ENCODE data around the gene CHRNA4.

CHRNA4 gene

DNA sequence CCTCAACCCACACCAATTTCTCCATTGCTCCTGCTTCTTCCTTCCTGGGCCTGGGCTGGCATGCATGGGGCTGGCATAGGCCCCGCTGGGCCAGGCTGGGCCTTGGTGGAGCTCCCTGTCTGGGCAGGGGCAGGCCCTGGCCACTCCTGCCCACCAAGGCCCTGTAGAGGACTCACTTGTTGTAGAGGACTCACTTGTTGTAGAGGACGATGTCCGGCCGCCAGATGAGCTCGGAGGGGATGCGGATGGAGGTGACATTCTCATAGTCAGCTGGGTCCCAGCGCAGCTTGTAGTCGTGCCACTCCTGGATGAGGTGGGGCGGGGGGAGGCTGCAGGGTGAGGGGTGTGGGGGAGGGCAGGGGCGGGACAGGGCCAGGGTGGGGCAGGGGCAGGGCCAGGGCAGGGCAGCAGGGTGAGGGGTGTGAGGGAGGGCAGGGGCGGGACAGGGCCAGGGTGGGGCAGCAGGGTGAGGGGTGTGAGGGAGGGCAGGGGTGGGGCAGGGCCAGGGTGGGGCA, 5.3 kb downstream of the CHRNA4 start:
- Histone ChIP-seq H3K9me3 (ENCODE audit: insufficient read depth, low read depth, low read length) (no peaks in the 10 kb centered on the region; the same call in 1 of the 2 replicates), H3K9me2 (replicated peaks; ENCODE audit: low read depth, low read length) (no peaks in the 10 kb centered on the region), H3K4me3 (ENCODE audit: low read length, poor library complexity, severe bottlenecking) (no peak overlapping the region), H3K4me1 (ENCODE audit: insufficient read depth, low read length, poor library complexity, severe bottlenecking) (no peaks in the 10 kb centered on the region), H3K27me3 (ENCODE audit: insufficient read depth, low read length, poor library complexity, severe bottlenecking) (no peaks in the 10 kb centered on the region), H3K9ac (ENCODE audit: low read depth, low read length, poor library complexity, severe bottlenecking) (no peak overlapping the region), H3K4me2 (ENCODE audit: low read depth, low read length, poor library complexity, severe bottlenecking) (no peak overlapping the region), H2AFZ (ENCODE audit: low read length) (no peak overlapping the region), H3F3A (ENCODE audit: low read depth) (no peaks in the 10 kb centered on the region), H4K20me1 (ENCODE audit: insufficient read depth, low read length, poor library complexity, severe bottlenecking) (no peaks in the 10 kb centered on the region), H3K36me3 (ENCODE audit: insufficient read depth, low read length) (no peaks in the 10 kb centered on the region), H3K79me2 (ENCODE audit: insufficient read depth, low read length) (no peaks in the 10 kb centered on the region)
- TF ChIP-seq, protein P1, sequence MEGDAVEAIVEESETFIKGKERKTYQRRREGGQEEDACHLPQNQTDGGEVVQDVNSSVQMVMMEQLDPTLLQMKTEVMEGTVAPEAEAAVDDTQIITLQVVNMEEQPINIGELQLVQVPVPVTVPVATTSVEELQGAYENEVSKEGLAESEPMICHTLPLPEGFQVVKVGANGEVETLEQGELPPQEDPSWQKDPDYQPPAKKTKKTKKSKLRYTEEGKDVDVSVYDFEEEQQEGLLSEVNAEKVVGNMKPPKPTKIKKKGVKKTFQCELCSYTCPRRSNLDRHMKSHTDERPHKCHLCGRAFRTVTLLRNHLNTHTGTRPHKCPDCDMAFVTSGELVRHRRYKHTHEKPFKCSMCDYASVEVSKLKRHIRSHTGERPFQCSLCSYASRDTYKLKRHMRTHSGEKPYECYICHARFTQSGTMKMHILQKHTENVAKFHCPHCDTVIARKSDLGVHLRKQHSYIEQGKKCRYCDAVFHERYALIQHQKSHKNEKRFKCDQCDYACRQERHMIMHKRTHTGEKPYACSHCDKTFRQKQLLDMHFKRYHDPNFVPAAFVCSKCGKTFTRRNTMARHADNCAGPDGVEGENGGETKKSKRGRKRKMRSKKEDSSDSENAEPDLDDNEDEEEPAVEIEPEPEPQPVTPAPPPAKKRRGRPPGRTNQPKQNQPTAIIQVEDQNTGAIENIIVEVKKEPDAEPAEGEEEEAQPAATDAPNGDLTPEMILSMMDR (conservative IDR thresholded peaks at IDR 0.05; ENCODE audit: low read length) = no peak

DNA sequence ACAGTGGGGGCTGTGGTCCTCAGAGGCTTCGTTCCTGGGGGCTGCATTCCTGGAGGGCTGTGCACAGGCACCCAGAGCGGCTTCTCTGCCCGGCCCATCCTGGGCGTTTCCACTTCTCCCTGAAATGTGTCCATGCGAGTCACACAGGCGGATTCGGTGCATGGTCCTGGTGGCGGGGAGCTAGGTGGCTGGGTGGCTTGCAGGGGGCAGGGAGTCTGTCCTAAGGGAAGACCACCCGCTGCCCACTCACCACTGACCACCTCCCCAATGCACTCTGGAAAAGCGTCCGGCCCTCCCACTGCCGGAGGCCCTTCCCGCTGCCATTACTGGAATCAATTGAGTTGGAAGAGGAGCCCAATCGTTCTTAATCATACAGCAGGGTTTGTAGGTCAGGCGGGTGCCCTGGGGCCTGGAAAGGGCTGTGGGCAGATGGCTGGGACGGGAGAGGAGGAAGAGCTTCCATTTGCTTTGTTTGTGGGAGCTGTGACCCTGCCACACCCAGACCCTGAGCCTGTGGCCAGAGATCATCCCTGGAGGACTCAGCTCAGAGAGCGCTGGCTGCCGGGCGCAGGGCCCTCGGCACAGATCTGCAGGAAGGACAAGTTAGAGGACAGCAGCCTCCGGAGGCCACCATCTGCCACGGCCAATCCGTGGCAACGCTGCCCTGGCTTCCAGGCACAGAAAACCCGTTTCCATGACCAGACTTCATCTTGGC, 6.4 kb downstream of the CHRNA4 start:
- Histone ChIP-seq H4K20me1 (ENCODE audit: insufficient read depth, low read length, poor library complexity, severe bottlenecking) (no peaks in the 10 kb centered on the region), H3K9me3 (ENCODE audit: insufficient read depth, low read depth, low read length) (no peaks in the 10 kb centered on the region; the same call in 1 of the 2 replicates), H3K4me1 (ENCODE audit: insufficient read depth, low read length, poor library complexity, severe bottlenecking) (no peaks in the 10 kb centered on the region), H3K79me2 (ENCODE audit: insufficient read depth, low read length) (no peaks in the 10 kb centered on the region), H2AFZ (ENCODE audit: low read length) (no peak overlapping the region), H3F3A (ENCODE audit: low read depth) (no peaks in the 10 kb centered on the region), H3K9ac (ENCODE audit: low read depth, low read length, poor library complexity, severe bottlenecking) (no peak overlapping the region), H3K9me2 (replicated peaks; ENCODE audit: low read depth, low read length) (no peaks in the 10 kb centered on the region), H3K36me3 (ENCODE audit: insufficient read depth, low read length) (no peaks in the 10 kb centered on the region), H3K27me3 (ENCODE audit: insufficient read depth, low read length, poor library complexity, severe bottlenecking) (no peaks in the 10 kb centered on the region), H3K4me2 (ENCODE audit: low read depth, low read length, poor library complexity, severe bottlenecking) (no peak overlapping the region), H3K4me3 (ENCODE audit: low read length, poor library complexity, severe bottlenecking) (no peak overlapping the region)
- TF ChIP-seq, protein P1 (conservative IDR thresholded peaks at IDR 0.05; ENCODE audit: low read length) = no peak
- no peak for TF ChIP-seq EZH2phosphoT487 (IDR thresholded peaks at IDR 0.05; ENCODE audit: borderline replicate concordance)

DNA sequence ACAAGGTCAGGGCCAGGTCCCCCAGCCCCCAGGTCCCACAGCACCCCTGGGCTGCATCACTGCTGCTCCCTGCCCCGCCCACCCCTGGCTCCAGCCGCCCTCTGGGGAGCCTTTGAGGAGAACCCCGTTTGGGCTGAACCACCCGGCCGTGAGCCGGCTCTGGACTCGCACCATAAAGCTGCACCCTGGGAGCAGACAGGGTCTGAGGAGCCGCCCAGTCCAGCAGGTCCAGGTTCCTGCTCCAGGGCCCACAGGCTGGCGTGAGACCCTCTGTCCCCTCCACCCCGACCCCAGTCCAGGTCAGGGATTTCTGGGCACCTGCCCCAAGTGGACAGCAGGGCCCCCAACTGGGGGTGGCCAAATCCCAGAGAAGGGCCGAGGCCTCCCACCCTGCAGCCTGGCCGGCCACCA, 8.3 kb downstream of the CHRNA4 start:
- no peak overlapping the region for H3K4me2 ChIP-seq (ENCODE audit: low read depth, low read length, poor library complexity, severe bottlenecking)
- no peaks in the 10 kb centered on the region for H3K9me2 ChIP-seq (replicated peaks; ENCODE audit: low read depth, low read length)
- H3K36me3 ChIP-seq (ENCODE audit: insufficient read depth, low read length) = no peaks in the 10 kb centered on the region
- H3F3A ChIP-seq (ENCODE audit: low read depth) = no peaks in the 10 kb centered on the region
- TF ChIP-seq, protein P1 (conservative IDR thresholded peaks at IDR 0.05; ENCODE audit: low read length) = no peak
- no peak for TF ChIP-seq EZH2phosphoT487 (IDR thresholded peaks at IDR 0.05; ENCODE audit: borderline replicate concordance)
- H3K9ac ChIP-seq (ENCODE audit: low read depth, low read length, poor library complexity, severe bottlenecking) = no peak overlapping the region
- no peak overlapping the region for H3K4me3 ChIP-seq (ENCODE audit: low read length, poor library complexity, severe bottlenecking)
- H2AFZ ChIP-seq (ENCODE audit: low read length) = no peak overlapping the region
- H3K4me1 ChIP-seq (ENCODE audit: insufficient read depth, low read length, poor library complexity, severe bottlenecking) = no peaks in the 10 kb centered on the region
- no peaks in the 10 kb centered on the region for H4K20me1 ChIP-seq (ENCODE audit: insufficient read depth, low read length, poor library complexity, severe bottlenecking)
- H3K27me3 ChIP-seq (ENCODE audit: insufficient read depth, low read length, poor library complexity, severe bottlenecking) = no peaks in the 10 kb centered on the region
- no peaks in the 10 kb centered on the region for H3K79me2 ChIP-seq (ENCODE audit: insufficient read depth, low read length)
- no peaks in the 10 kb centered on the region; the same call in 1 of the 2 replicates for H3K9me3 ChIP-seq (ENCODE audit: insufficient read depth, low read depth, low read length)

All from Loucy (cell line).